Measurements from ENCODE around the gene MTA1.

GRCh38 chr14:105430565-105430964 is 10.9 kb downstream of the MTA1 start:
- TF ChIP-seq YY1 (IDR thresholded peaks at IDR 0.05; ENCODE audit: low read depth, low read length) (no peak), CTCF (IDR thresholded peaks at IDR 0.05; ENCODE audit: control extremely low read depth in 1 of 3, insufficient read depth in 1 of 3, low read depth in 1 of 3, low read length in 3 of 3) (no peak), CHD2 (IDR thresholded peaks at IDR 0.05; ENCODE audit: low read length) (no peak), SP2 (IDR thresholded peaks at IDR 0.05; ENCODE audit: low read length) (no peak), CREB1 (IDR thresholded peaks at IDR 0.05) (no peak), JUND (IDR thresholded peaks at IDR 0.05; ENCODE audit: low read length) (no peak), SUZ12 (IDR thresholded peaks at IDR 0.05; ENCODE audit: low read length) (no peak), RBBP5 (IDR thresholded peaks at IDR 0.05; ENCODE audit: borderline replicate concordance, low read depth, low read length) (no peak), SIN3A (conservative IDR thresholded peaks at IDR 0.05 in 1 of 2, IDR thresholded peaks at IDR 0.05 in 1 of 2; ENCODE audit: low read depth in 1 of 2, low read length in 2 of 2) (no peak), EP300 (IDR thresholded peaks at IDR 0.05; ENCODE audit: borderline replicate concordance in 1 of 2, low read depth in 2 of 2, low read length in 2 of 2) (no peak), SP1 (IDR thresholded peaks at IDR 0.05; ENCODE audit: low read depth, low read length) (no peak), USF2 (IDR thresholded peaks at IDR 0.05; ENCODE audit: low read length) (no peak)

All from H1 (cell line).